Measurements from ENCODE around the gene MAMDC4. TPM values are rescaled to one million over a fixed set of nuclear protein-coding genes. Genes with fewer than 3 reads are reported as not detected.
"Not testable (repeated sequence)": the region's sequence is repeated elsewhere in the genome, so short reads cannot be mapped to it uniquely, and the experiment has no call there.

Gene MAMDC4
- total RNA-seq, 8 experiments from 2014 or later, result 1.5 to 10.3 (median 4.7) TPM

- 74 to 100% methylated on average over 2 to 5 of the region's 15 CpGs; no CpG with 5 or more reads in 8 of the 10 experiments for WGBS, 10 experiments
- peaks cover 29 to 32% of the 10 kb centered on the region in 2 donors for H3K4me1 ChIP-seq (replicated peaks in 1 of 2)
- in situ Hi-C loops (cut with MboI; ENCODE audit: low pct_unique_long_range_greater_than_20kb in 2 of 9, low sequenced_read_pairs in 9 of 9, unreplicated experiment in 9 of 9); ATAC-seq (replicated peaks in 6 of 8); H3K4me3 ChIP-seq; H3K27ac ChIP-seq: not testable (repeated sequence)
These were observed 14.3 kb upstream of the MAMDC4 start for GRCh38 chr9:136837856-136838277.

- no peak overlapping the region for H3K4me3 ChIP-seq
- in situ Hi-C loops (cut with MboI; ENCODE audit: low pct_unique_long_range_greater_than_20kb in 2 of 9, low sequenced_read_pairs in 9 of 9, unreplicated experiment in 9 of 9), result no loop called here
- 100% methylated on average over 1 of the region's 29 CpGs; no CpG with 5 or more reads in 8 of the 10 experiments for WGBS, 10 experiments
- peak in 3 of 8 experiments; percentile 6 to 29 (median 28) for ATAC-seq (replicated peaks in 6 of 8)
- peaks cover 35 to 39% of the 10 kb centered on the region in 2 donors for H3K4me1 ChIP-seq (replicated peaks in 1 of 2)
- no peak overlapping the region for H3K27ac ChIP-seq
These were observed 13.6 kb upstream of the MAMDC4 start for GRCh38 chr9:136838314-136839228.

- no peak overlapping the region for H3K4me3 ChIP-seq
- no peak for ATAC-seq (replicated peaks in 6 of 8)
- 71 to 100% (median 93%) methylated on average over 1 to 15 of the region's 36 CpGs; no CpG with 5 or more reads in 5 of the 10 experiments for WGBS, 10 experiments
- in situ Hi-C loops (cut with MboI; ENCODE audit: low pct_unique_long_range_greater_than_20kb in 2 of 9, low sequenced_read_pairs in 9 of 9, unreplicated experiment in 9 of 9), result no loop called here
- peak overlapping the region in 1 of 2 donors; percentile 42 for H3K27ac ChIP-seq
- H3K4me1 ChIP-seq (replicated peaks in 1 of 2), result peaks cover 43 to 48% of the 10 kb centered on the region in 2 donors
These were observed 12.7 kb upstream of the MAMDC4 start for GRCh38 chr9:136839229-136840139.

- 30 to 100% (median 80%) methylated on average over 1 to 6 of the region's 32 CpGs; no CpG with 5 or more reads in 5 of the 10 experiments for WGBS, 10 experiments
- Histone ChIP-seq H3K4me3 (no peak overlapping the region), H3K4me1 (replicated peaks in 1 of 2) (peaks cover 43 to 51% of the 10 kb centered on the region in 2 donors), H3K27ac (peak overlapping the region; percentile 40 to 42)
- ATAC-seq (replicated peaks in 6 of 8), result peak in 6 of 8 experiments; percentile 1 to 4 (median 3)
- in situ Hi-C loops (cut with MboI; ENCODE audit: low pct_unique_long_range_greater_than_20kb in 2 of 9, low sequenced_read_pairs in 9 of 9, unreplicated experiment in 9 of 9), result no loop called here
These were observed 11.8 kb upstream of the MAMDC4 start for GRCh38 chr9:136840140-136840876.

GRCh38 chr9:136840877-136841645, 11.1 kb upstream of the MAMDC4 start:
- Histone ChIP-seq H3K4me1 (replicated peaks in 1 of 2) (peaks cover 43 to 53% of the 10 kb centered on the region in 2 donors), H3K27ac (peak overlapping the region; percentile 40 to 42), H3K4me3 (no peak overlapping the region)
- in situ Hi-C loops (cut with MboI; ENCODE audit: low pct_unique_long_range_greater_than_20kb in 2 of 9, low sequenced_read_pairs in 9 of 9, unreplicated experiment in 9 of 9), result no loop called here
- WGBS, 10 experiments, result 56 to 100% (median 80%) methylated on average over 1 to 12 of the region's 28 CpGs; no CpG with 5 or more reads in 5 of the 10 experiments
- ATAC-seq (replicated peaks in 6 of 8), result peak in 7 of 8 experiments; percentile 1 to 47 (median 15)

GRCh38 chr9:136841646-136842379, 10.3 kb upstream of the MAMDC4 start:
- H3K27ac ChIP-seq, result peak overlapping the region in 1 of 2 donors; percentile 88
- H3K4me3 ChIP-seq, result peak overlapping the region in 4 of 5 donors; percentile 41 to 72 (median 52)
- WGBS, 10 experiments, result 28 to 46% (median 33%) methylated on average over 1 to 5 of the region's 16 CpGs; no CpG with 5 or more reads in 7 of the 10 experiments
- peak in 2 of 8 experiments; percentile 0 to 3 for ATAC-seq (replicated peaks in 6 of 8)
- in situ Hi-C loops (cut with MboI; ENCODE audit: low pct_unique_long_range_greater_than_20kb in 2 of 9, low sequenced_read_pairs in 9 of 9, unreplicated experiment in 9 of 9), result not testable (repeated sequence)
- peaks cover 48 to 59% of the 10 kb centered on the region in 2 donors for H3K4me1 ChIP-seq (replicated peaks in 1 of 2)

GRCh38 chr9:136842380-136842948, 9.7 kb upstream of the MAMDC4 start, which contains the start of gene AJM1:
Gene AJM1 (plus strand): TSS chr9:136842478. CDS start chr9:136844415, 1,937 bp downstream.
- H3K4me1 ChIP-seq (replicated peaks in 1 of 2), result peaks cover 49 to 59% of the 10 kb centered on the region in 2 donors
- ATAC-seq (replicated peaks in 6 of 8), result peak; percentile 58 to 76 (median 66)
- in situ Hi-C loops (cut with MboI; ENCODE audit: low pct_unique_long_range_greater_than_20kb in 2 of 9, low sequenced_read_pairs in 9 of 9, unreplicated experiment in 9 of 9), result not testable (repeated sequence)
- H3K4me3 ChIP-seq, result peak within 1 kb of the TSS; percentile 39 to 72 (median 44)
- peak within 1 kb of the TSS; percentile 77 to 88 for H3K27ac ChIP-seq
- 6% methylated on average over 5 of the region's 27 CpGs; no CpG with 5 or more reads in 9 of the 10 experiments for WGBS, 10 experiments

- no CpG with 5 or more reads among the region's 21 CpGs for WGBS, 10 experiments
- ATAC-seq (replicated peaks in 6 of 8), result peak in 2 of 8 experiments; percentile 1 to 2
- Histone ChIP-seq H3K27ac (peak overlapping the region; percentile 19 to 79), H3K4me3 (peak overlapping the region; percentile 4 to 72 (median 44)), H3K4me1 (replicated peaks in 1 of 2) (peaks cover 49 to 59% of the 10 kb centered on the region in 2 donors)
- in situ Hi-C loops (cut with MboI; ENCODE audit: low pct_unique_long_range_greater_than_20kb in 2 of 9, low sequenced_read_pairs in 9 of 9, unreplicated experiment in 9 of 9), result not testable (repeated sequence)
These were observed 8.9 kb upstream of the MAMDC4 start for GRCh38 chr9:136843159-136843800.

- Histone ChIP-seq H3K27ac (peak overlapping the region in 1 of 2 donors; percentile 79), H3K4me3 (peak overlapping the region; percentile 1 to 72 (median 44)), H3K4me1 (replicated peaks in 1 of 2) (peaks cover 49 to 59% of the 10 kb centered on the region in 2 donors)
- WGBS, 10 experiments, result 0 to 8% methylated on average over 3 to 5 of the region's 99 CpGs; no CpG with 5 or more reads in 8 of the 10 experiments
- in situ Hi-C loops (cut with MboI; ENCODE audit: low pct_unique_long_range_greater_than_20kb in 2 of 9, low sequenced_read_pairs in 9 of 9, unreplicated experiment in 9 of 9), result not testable (repeated sequence)
- peak in 5 of 8 experiments; percentile 0 to 5 (median 4) for ATAC-seq (replicated peaks in 6 of 8)
These were observed 8.1 kb upstream of the MAMDC4 start for GRCh38 chr9:136843801-136844740.
